ENCODE results near the gene PLG. TPM values are rescaled to one million over a fixed set of nuclear protein-coding genes. Genes with fewer than 3 reads are reported as not detected.
A peak's percentile ranks its signal among the peaks of the same experiment; 100 is the strongest.
"Not testable (repeated sequence)": the region's sequence is repeated elsewhere in the genome, so short reads cannot be mapped to it uniquely, and the experiment has no call there.

Gene PLG
- polyA plus RNA-seq, 1 donor, result 1.1 TPM

GRCh38 chr6:160678744-160679401, 23.2 kb upstream of the PLG start:
- Histone ChIP-seq H3K27me3 (ENCODE audit: control insufficient read depth, insufficient read depth, low read length) (peaks cover 8% of the 10 kb centered on the region), H3K4me1 (ENCODE audit: control insufficient read depth, insufficient read depth, low read length) (no peaks in the 10 kb centered on the region), H3K9me3 (ENCODE audit: control insufficient read depth, low read depth, low read length) (no peaks in the 10 kb centered on the region), H3K4me3 (ENCODE audit: low read length) (peak overlapping the region; percentile 48), H3K27ac (ENCODE audit: low read length) (no peak overlapping the region), H3K36me3 (ENCODE audit: control insufficient read depth, insufficient read depth, low read length) (no peaks in the 10 kb centered on the region)
- DNase-seq, result no peak
- WGBS (ENCODE audit: insufficient coverage, low lambda C conversion rate), result 60% methylated on average over 1 of the region's 42 CpGs

GRCh38 chr6:160679402-160679769, 22.7 kb upstream of the PLG start:
- Histone ChIP-seq H3K27ac (ENCODE audit: low read length) (no peak overlapping the region), H3K4me1 (ENCODE audit: control insufficient read depth, insufficient read depth, low read length) (no peaks in the 10 kb centered on the region), H3K36me3 (ENCODE audit: control insufficient read depth, insufficient read depth, low read length) (no peaks in the 10 kb centered on the region), H3K9me3 (ENCODE audit: control insufficient read depth, low read depth, low read length) (no peaks in the 10 kb centered on the region), H3K27me3 (ENCODE audit: control insufficient read depth, insufficient read depth, low read length) (peaks cover 8% of the 10 kb centered on the region), H3K4me3 (ENCODE audit: low read length) (peak overlapping the region; percentile 48)
- 20% methylated on average over 1 of the region's 14 CpGs for WGBS (ENCODE audit: insufficient coverage, low lambda C conversion rate)
- DNase-seq, result peak in 1 of 2 donors; percentile 38

- DNase-seq; H3K4me3 ChIP-seq (ENCODE audit: low read length); H3K9me3 ChIP-seq (ENCODE audit: control insufficient read depth, low read depth, low read length); H3K27ac ChIP-seq (ENCODE audit: low read length); H3K4me1 ChIP-seq (ENCODE audit: control insufficient read depth, insufficient read depth, low read length); H3K27me3 ChIP-seq (ENCODE audit: control insufficient read depth, insufficient read depth, low read length); H3K36me3 ChIP-seq (ENCODE audit: control insufficient read depth, insufficient read depth, low read length): not testable (repeated sequence)
- no CpG with 5 or more reads among the region's 32 CpGs for WGBS (ENCODE audit: insufficient coverage, low lambda C conversion rate)
Observed at GRCh38 chr6:160685101-160685761, 16.8 kb upstream of the PLG start.

GRCh38 chr6:160685762-160686450, 16.1 kb upstream of the PLG start:
- H3K9me3 ChIP-seq (ENCODE audit: control insufficient read depth, low read depth, low read length), result no peaks in the 10 kb centered on the region
- H3K27me3 ChIP-seq (ENCODE audit: control insufficient read depth, insufficient read depth, low read length), result no peaks in the 10 kb centered on the region
- no CpG with 5 or more reads among the region's 5 CpGs for WGBS (ENCODE audit: insufficient coverage, low lambda C conversion rate)
- no peak overlapping the region for H3K27ac ChIP-seq (ENCODE audit: low read length)
- H3K4me1 ChIP-seq (ENCODE audit: control insufficient read depth, insufficient read depth, low read length), result no peaks in the 10 kb centered on the region
- no peaks in the 10 kb centered on the region for H3K36me3 ChIP-seq (ENCODE audit: control insufficient read depth, insufficient read depth, low read length)
- no peak for DNase-seq
- H3K4me3 ChIP-seq (ENCODE audit: low read length), result no peak overlapping the region

GRCh38 chr6:160690458-160690857, 11.6 kb upstream of the PLG start:
- Histone ChIP-seq H3K27me3 (ENCODE audit: control insufficient read depth, insufficient read depth, low read length) (no peaks in the 10 kb centered on the region), H3K4me3 (ENCODE audit: low read length) (no peak overlapping the region), H3K9me3 (ENCODE audit: control insufficient read depth, low read depth, low read length) (no peaks in the 10 kb centered on the region), H3K4me1 (ENCODE audit: control insufficient read depth, insufficient read depth, low read length) (no peaks in the 10 kb centered on the region), H3K27ac (ENCODE audit: low read length) (no peak overlapping the region), H3K36me3 (ENCODE audit: control insufficient read depth, insufficient read depth, low read length) (no peaks in the 10 kb centered on the region)
- WGBS (ENCODE audit: insufficient coverage, low lambda C conversion rate), result no CpG with 5 or more reads among the region's 9 CpGs
- DNase-seq, result no peak

- Histone ChIP-seq H3K27me3 (ENCODE audit: control insufficient read depth, insufficient read depth, low read length) (no peaks in the 10 kb centered on the region), H3K36me3 (ENCODE audit: control insufficient read depth, insufficient read depth, low read length) (no peaks in the 10 kb centered on the region), H3K27ac (ENCODE audit: low read length) (no peak overlapping the region), H3K4me1 (ENCODE audit: control insufficient read depth, insufficient read depth, low read length) (peaks cover 6% of the 10 kb centered on the region), H3K4me3 (ENCODE audit: low read length) (no peak overlapping the region), H3K9me3 (ENCODE audit: control insufficient read depth, low read depth, low read length) (no peaks in the 10 kb centered on the region)
- WGBS (ENCODE audit: insufficient coverage, low lambda C conversion rate), result no CpG with 5 or more reads among the region's 5 CpGs
- no peak for DNase-seq
Observed at GRCh38 chr6:160691617-160692016, 10.4 kb upstream of the PLG start.

GRCh38 chr6:160692369-160692959, 9.6 kb upstream of the PLG start:
- Histone ChIP-seq H3K27ac (ENCODE audit: low read length) (no peak overlapping the region), H3K36me3 (ENCODE audit: control insufficient read depth, insufficient read depth, low read length) (no peaks in the 10 kb centered on the region), H3K4me3 (ENCODE audit: low read length) (no peak overlapping the region), H3K9me3 (ENCODE audit: control insufficient read depth, low read depth, low read length) (no peaks in the 10 kb centered on the region), H3K4me1 (ENCODE audit: control insufficient read depth, insufficient read depth, low read length) (peaks cover 12% of the 10 kb centered on the region), H3K27me3 (ENCODE audit: control insufficient read depth, insufficient read depth, low read length) (no peaks in the 10 kb centered on the region)
- WGBS (ENCODE audit: insufficient coverage, low lambda C conversion rate), result no CpG with 5 or more reads among the region's 5 CpGs
- peak in 1 of 2 donors; percentile 37 for DNase-seq

GRCh38 chr6:160695025-160695424, 7.0 kb upstream of the PLG start:
- not testable (repeated sequence) for H3K36me3 ChIP-seq (ENCODE audit: control insufficient read depth, insufficient read depth, low read length); H3K27ac ChIP-seq (ENCODE audit: low read length); H3K4me3 ChIP-seq (ENCODE audit: low read length); H3K9me3 ChIP-seq (ENCODE audit: control insufficient read depth, low read depth, low read length); DNase-seq; H3K27me3 ChIP-seq (ENCODE audit: control insufficient read depth, insufficient read depth, low read length)
- H3K4me1 ChIP-seq (ENCODE audit: control insufficient read depth, insufficient read depth, low read length), result peaks cover 21% of the 10 kb centered on the region

GRCh38 chr6:160695622-160696021, 6.4 kb upstream of the PLG start:
- not testable (repeated sequence) for H3K9me3 ChIP-seq (ENCODE audit: control insufficient read depth, low read depth, low read length); H3K27me3 ChIP-seq (ENCODE audit: control insufficient read depth, insufficient read depth, low read length); H3K36me3 ChIP-seq (ENCODE audit: control insufficient read depth, insufficient read depth, low read length); H3K27ac ChIP-seq (ENCODE audit: low read length); H3K4me3 ChIP-seq (ENCODE audit: low read length)
- WGBS (ENCODE audit: insufficient coverage, low lambda C conversion rate), result no CpG with 5 or more reads among the region's 2 CpGs
- peaks cover 21% of the 10 kb centered on the region for H3K4me1 ChIP-seq (ENCODE audit: control insufficient read depth, insufficient read depth, low read length)
- DNase-seq, result peak in 1 of 2 donors; percentile 20

- H3K4me3 ChIP-seq (ENCODE audit: low read length); H3K9me3 ChIP-seq (ENCODE audit: control insufficient read depth, low read depth, low read length); H3K36me3 ChIP-seq (ENCODE audit: control insufficient read depth, insufficient read depth, low read length); H3K27me3 ChIP-seq (ENCODE audit: control insufficient read depth, insufficient read depth, low read length): not testable (repeated sequence)
- Histone ChIP-seq H3K4me1 (ENCODE audit: control insufficient read depth, insufficient read depth, low read length) (peaks cover 25% of the 10 kb centered on the region), H3K27ac (ENCODE audit: low read length) (peak overlapping the region; percentile 2)
- 40% methylated on average over 2 of the region's 3 CpGs for WGBS (ENCODE audit: insufficient coverage, low lambda C conversion rate)
- DNase-seq, result peak in 1 of 2 donors; percentile 32
Observed at GRCh38 chr6:160696884-160697283, 5.2 kb upstream of the PLG start.

All from large intestine (tissue), 3 donors.